HG03039 (cell line): Measurements from ENCODE around the gene ACTMAP.

ENCODE experiments used
- ATAC-seq: cut with Tn5 transposase; IDR thresholded peaks from one replicate; pipeline ENCODE4 v1.9.1; 2021; ENCODE audit warnings: mild to moderate bottlenecking, moderate library complexity; ENCODE audit not compliant: unreplicated experiment

ACTMAP gene

DNA sequence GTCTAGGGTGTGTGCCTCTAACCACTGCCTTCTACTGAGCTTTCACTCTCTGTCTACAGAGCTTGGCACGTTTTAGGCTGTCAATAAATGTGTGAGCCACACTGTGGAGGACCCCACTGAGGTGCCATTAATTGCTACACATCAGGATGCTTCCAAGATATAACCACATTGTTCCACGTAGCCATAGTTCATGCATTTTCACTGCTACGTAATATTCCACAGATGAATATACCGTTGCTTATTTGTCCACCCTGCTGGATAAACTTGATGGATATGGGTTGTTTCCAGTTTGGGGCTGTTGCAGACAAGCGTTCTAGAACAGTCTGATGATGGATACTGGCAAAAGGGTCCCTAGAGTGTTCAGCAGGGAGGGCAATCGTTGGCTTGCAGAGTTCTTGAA lies 48.5 kb downstream of the ACTMAP start:
- ATAC-seq: no peak

DNA sequence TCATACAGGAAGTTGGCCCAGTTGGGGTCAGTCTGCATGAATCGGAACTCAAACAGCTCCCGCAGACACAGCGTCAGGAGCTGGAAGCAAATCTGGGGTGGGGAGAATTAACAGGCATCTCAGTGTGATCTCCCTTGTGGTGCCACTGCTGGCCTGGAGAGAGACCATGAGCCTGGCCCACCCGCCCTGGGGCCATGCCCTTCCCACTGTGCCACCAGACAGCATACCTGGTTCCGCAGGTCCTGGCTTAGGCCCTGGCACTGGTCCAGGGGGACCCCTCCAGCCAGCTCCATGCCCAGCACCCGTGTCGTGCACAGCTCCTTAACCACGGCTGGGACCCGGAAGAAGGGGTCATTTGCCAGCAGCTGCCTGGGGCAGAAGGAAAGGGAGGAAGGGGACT lies 50.2 kb downstream of the ACTMAP start:
- ATAC-seq: no peak

GRCh38 chr19:40697007-40697406 lies 53.3 kb downstream of the ACTMAP start:
- no peak for ATAC-seq

GRCh38 chr19:40695881-40696280 lies 54.4 kb downstream of the ACTMAP start:
- ATAC-seq: no peak

DNA sequence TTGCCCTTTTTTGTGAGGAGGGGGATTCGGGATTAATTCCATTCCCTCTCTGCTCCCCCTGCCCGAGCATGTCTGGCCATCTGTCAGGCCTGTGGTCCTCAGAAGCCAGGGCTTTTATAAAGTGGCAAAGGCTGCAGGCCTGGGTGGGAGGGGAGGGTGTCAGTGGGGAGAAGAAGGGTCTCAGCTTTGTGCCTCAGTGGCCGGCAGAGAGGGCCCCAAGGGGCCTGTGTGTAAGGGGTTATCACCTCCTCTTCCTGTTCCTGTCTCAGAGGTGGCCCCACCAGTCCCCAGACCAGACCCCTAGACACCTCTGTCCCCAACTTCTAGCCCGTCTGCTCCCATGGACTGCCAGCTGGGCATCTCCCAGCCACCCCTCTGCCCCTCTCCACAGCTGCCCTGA lies 56.4 kb downstream of the ACTMAP start:
- no peak for ATAC-seq

GRCh38 chr19:40693150-40693788 lies 57.0 kb downstream of the ACTMAP start:
- no peak for ATAC-seq

GRCh38 chr19:40692212-40692551 lies 58.1 kb downstream of the ACTMAP start:
- no peak for ATAC-seq

- ATAC-seq: no peak
Measured at GRCh38 chr19:40691421-40692211, 58.7 kb downstream of the ACTMAP start.
